ENCODE measurements around the gene STRIP2.

DNA sequence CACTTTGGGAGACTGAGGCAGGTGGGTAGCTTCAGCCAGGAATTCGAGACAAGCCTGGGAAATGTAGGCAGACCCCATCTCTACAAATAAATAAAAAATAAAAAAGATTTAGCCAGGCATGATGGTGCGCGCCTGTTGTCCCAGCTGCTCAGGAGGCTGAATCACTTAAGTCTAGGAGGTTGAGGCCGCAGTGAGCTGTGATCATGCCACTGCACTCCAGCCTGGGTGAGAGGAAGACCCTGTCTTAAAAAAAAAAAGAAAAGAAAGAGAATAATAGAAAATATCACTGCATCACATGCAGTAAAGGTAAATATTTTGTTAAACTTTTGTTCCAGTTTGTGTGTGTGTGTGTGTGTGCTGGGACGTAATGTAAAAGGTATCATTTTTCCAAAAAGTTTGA is 3.0 kb downstream of the STRIP2 start:
- TF ChIP-seq, protein P1, sequence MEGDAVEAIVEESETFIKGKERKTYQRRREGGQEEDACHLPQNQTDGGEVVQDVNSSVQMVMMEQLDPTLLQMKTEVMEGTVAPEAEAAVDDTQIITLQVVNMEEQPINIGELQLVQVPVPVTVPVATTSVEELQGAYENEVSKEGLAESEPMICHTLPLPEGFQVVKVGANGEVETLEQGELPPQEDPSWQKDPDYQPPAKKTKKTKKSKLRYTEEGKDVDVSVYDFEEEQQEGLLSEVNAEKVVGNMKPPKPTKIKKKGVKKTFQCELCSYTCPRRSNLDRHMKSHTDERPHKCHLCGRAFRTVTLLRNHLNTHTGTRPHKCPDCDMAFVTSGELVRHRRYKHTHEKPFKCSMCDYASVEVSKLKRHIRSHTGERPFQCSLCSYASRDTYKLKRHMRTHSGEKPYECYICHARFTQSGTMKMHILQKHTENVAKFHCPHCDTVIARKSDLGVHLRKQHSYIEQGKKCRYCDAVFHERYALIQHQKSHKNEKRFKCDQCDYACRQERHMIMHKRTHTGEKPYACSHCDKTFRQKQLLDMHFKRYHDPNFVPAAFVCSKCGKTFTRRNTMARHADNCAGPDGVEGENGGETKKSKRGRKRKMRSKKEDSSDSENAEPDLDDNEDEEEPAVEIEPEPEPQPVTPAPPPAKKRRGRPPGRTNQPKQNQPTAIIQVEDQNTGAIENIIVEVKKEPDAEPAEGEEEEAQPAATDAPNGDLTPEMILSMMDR (IDR thresholded peaks at IDR 0.05; ENCODE audit: borderline replicate concordance, extremely low read depth, low read length, poor library complexity, severe bottlenecking) = no peak
- TF ChIP-seq EZH2 (IDR thresholded peaks at IDR 0.05; ENCODE audit: borderline replicate concordance, low read depth, low read length, severe bottlenecking) = no peak
